ENCODE results near the gene MRPL37. TPM values are rescaled to one million over a fixed set of nuclear protein-coding genes. Genes with fewer than 3 reads are reported as not detected.

MRPL37 gene
- total and polyA plus RNA-seq, 2 donors (not counting 3 experiments of a cell fraction or from before 2014, with no cell fraction given): 45.0 to 109 TPM

GRCh38 chr1:54249819-54250435 lies 50.0 kb downstream of the MRPL37 start:
- dilution Hi-C loops (cut with MboI; ENCODE audit: extremely low pct_ligation_motif_present, low sequenced_read_pairs): no loop called here
- H3K9me3 ChIP-seq (replicated peaks; ENCODE audit: control insufficient read depth, insufficient read depth, low read length): no peaks in the 10 kb centered on the region
- FAIRE-seq (peak; percentile 55), DNase-seq (ENCODE audit: low read depth, low spot score) (peak; percentile 51)
- peak; percentile 34 for TF ChIP-seq JUN (IDR thresholded peaks at IDR 0.05; ENCODE audit: borderline replicate concordance, insufficient read depth, insufficient read length, low read depth)
- no peak for TF ChIP-seq MAX (IDR thresholded peaks at IDR 0.05; ENCODE audit: insufficient read depth, insufficient read length)
- peak; percentile 32 for TF ChIP-seq FOS (IDR thresholded peaks at IDR 0.05; ENCODE audit: borderline replicate concordance, insufficient read depth, low read length)
- ChIA-PET CTCF (interaction anchor here (1.9 kb wide), 1 partner anchor 128 kb away, joined by 5 read pairs; no protein-coding TSS in a partner anchor), POLR2A (no interaction called here)
- peak overlapping the region; percentile 10 for H3K27ac ChIP-seq (ENCODE audit: insufficient read depth, low read depth, low read length)
- intact Hi-C loops (cut with micrococcal nuclease): no loop called here
- no peaks in the 10 kb centered on the region for H4K20me1 ChIP-seq (replicated peaks; ENCODE audit: control insufficient read depth, extremely low read depth, insufficient read depth, low read length)
- H3K36me3 ChIP-seq (ENCODE audit: control insufficient read depth in 2 of 2, extremely low read depth in 1 of 2, insufficient read depth in 2 of 2, low read length in 2 of 2): peaks cover 0 to 14% of the 10 kb centered on the region in 2 experiments
- no peaks in the 10 kb centered on the region for H3K79me2 ChIP-seq (ENCODE audit: control insufficient read depth, insufficient read depth, low read length)
- no TSS peak for BruUV-seq (replicated peaks)
- H3K9ac ChIP-seq (replicated peaks; ENCODE audit: extremely low read depth, insufficient read depth, low read length): no peak overlapping the region
- H3K4me2 ChIP-seq (ENCODE audit: insufficient read depth, low read length): no peak overlapping the region
- H3K4me1 ChIP-seq (ENCODE audit: control insufficient read depth, extremely low read depth, insufficient read depth, low read length): peaks cover 20% of the 10 kb centered on the region
- no peak overlapping the region for H3K4me3 ChIP-seq (replicated peaks in 1 of 3; ENCODE audit: insufficient read depth in 1 of 3, low read depth in 1 of 3, low read length in 3 of 3)
- H3K9me1 ChIP-seq (replicated peaks; ENCODE audit: control insufficient read depth, extremely low read depth, insufficient read depth, low read length): no peaks in the 10 kb centered on the region
- H3K27me3 ChIP-seq (ENCODE audit: control insufficient read depth in 2 of 2, insufficient read depth in 2 of 2, low read length in 2 of 2): no peaks in the 10 kb centered on the region
- H2AFZ ChIP-seq (ENCODE audit: low read depth, low read length): no peak overlapping the region

GRCh38 chr1:54250670-54251069 lies 50.7 kb downstream of the MRPL37 start:
- Histone ChIP-seq H3K9ac (replicated peaks; ENCODE audit: extremely low read depth, insufficient read depth, low read length) (no peak overlapping the region), H3K79me2 (ENCODE audit: control insufficient read depth, insufficient read depth, low read length) (no peaks in the 10 kb centered on the region), H2AFZ (ENCODE audit: low read depth, low read length) (no peak overlapping the region), H3K4me1 (ENCODE audit: control insufficient read depth, extremely low read depth, insufficient read depth, low read length) (peaks cover 20% of the 10 kb centered on the region), H4K20me1 (replicated peaks; ENCODE audit: control insufficient read depth, extremely low read depth, insufficient read depth, low read length) (no peaks in the 10 kb centered on the region), H3K27me3 (ENCODE audit: control insufficient read depth in 2 of 2, insufficient read depth in 2 of 2, low read length in 2 of 2) (no peaks in the 10 kb centered on the region), H3K36me3 (ENCODE audit: control insufficient read depth in 2 of 2, extremely low read depth in 1 of 2, insufficient read depth in 2 of 2, low read length in 2 of 2) (peaks cover 0 to 14% of the 10 kb centered on the region in 2 experiments), H3K27ac (ENCODE audit: insufficient read depth, low read depth, low read length) (no peak overlapping the region), H3K4me3 (replicated peaks in 1 of 3; ENCODE audit: insufficient read depth in 1 of 3, low read depth in 1 of 3, low read length in 3 of 3) (no peak overlapping the region), H3K9me3 (replicated peaks; ENCODE audit: control insufficient read depth, insufficient read depth, low read length) (no peaks in the 10 kb centered on the region), H3K9me1 (replicated peaks; ENCODE audit: control insufficient read depth, extremely low read depth, insufficient read depth, low read length) (no peaks in the 10 kb centered on the region), H3K4me2 (ENCODE audit: insufficient read depth, low read length) (no peak overlapping the region)
- DNase-seq (ENCODE audit: low read depth, low spot score) (no peak), FAIRE-seq (no peak)
- intact Hi-C loops (cut with micrococcal nuclease): no loop called here
- ChIA-PET CTCF (interaction anchor here (0.6 to 1.9 kb wide), 2 partner anchors 23 to 129 kb away, joined by 3 to 5 read pairs; no protein-coding TSS in a partner anchor), POLR2A (no interaction called here)
- dilution Hi-C loops (cut with MboI; ENCODE audit: extremely low pct_ligation_motif_present, low sequenced_read_pairs): no loop called here
- no peak for TF ChIP-seq JUN (IDR thresholded peaks at IDR 0.05; ENCODE audit: borderline replicate concordance, insufficient read depth, insufficient read length, low read depth)
- TF ChIP-seq FOS (IDR thresholded peaks at IDR 0.05; ENCODE audit: borderline replicate concordance, insufficient read depth, low read length): no peak
- TF ChIP-seq EZH2 (IDR thresholded peaks at IDR 0.05; ENCODE audit: borderline replicate concordance, low read depth, low read length, severe bottlenecking): no peak
- BruUV-seq (replicated peaks): no TSS peak

All from endothelial cell of umbilical vein (primary cell).